AG04449 (cell line): Measurements from ENCODE around the gene ZNF182.
"Not testable (repeated sequence)": the region's sequence is repeated elsewhere in the genome, so short reads cannot be mapped to it uniquely, and the experiment has no call there.

Source experiments
- CTCF ChIA-PET: fragments of 350-600 bp; formaldehyde crosslinking; extraction: SDS; loops from one replicate; lab custom pipeline; 2021; ENCODE audit warnings: antibody characterized with exemption; lab: Yijun Ruan, JAX
- POLR2A ChIA-PET: fragments of 400-600, 350-600 bp; formaldehyde crosslinking; extraction: SDS; loops from one replicate; lab custom pipeline; 2020; ENCODE audit warnings: antibody characterized with exemption, inconsistent platforms; lab: Yijun Ruan, JAX
- DNase-seq: peaks from one replicate; pipeline ENCODE4 v3.0.0-alpha.2; 2010; ENCODE audit warnings: low read depth, low spot score
- H3K4me3 ChIP-seq: 2 replicates; pipeline ENCODE4 v1.5.1; 2011; ENCODE audit warnings: low read depth, mild to moderate bottlenecking, control low read depth, low read length
- CTCF ChIP-seq: IDR thresholded peaks from one replicate; pipeline ENCODE4 v1.5.1; 2011; ENCODE audit warnings: mild to moderate bottlenecking, moderate library complexity, low read length, control low read depth, inconsistent platforms; ENCODE audit not compliant: insufficient read depth; ENCODE audit errors: missing control alignments

Gene ZNF182

GRCh38 chrX:48003758-48004457 is at the start of gene ZNF182:
Gene ZNF182 (minus strand): TSS chrX:48003989. CDS start chrX:48002609, 1,380 bp downstream.
- peak; percentile 14 for DNase-seq
- TF ChIP-seq CTCF, result no peak
- POLR2A ChIA-PET, result no interaction called here
- CTCF ChIA-PET, result no interaction called here
- peak within 1 kb of the TSS; percentile 68 for H3K4me3 ChIP-seq

- DNase-seq, result no peak
- ChIA-PET POLR2A (no interaction called here), CTCF (no interaction called here)
- no peak for TF ChIP-seq CTCF
- no peak overlapping the region for H3K4me3 ChIP-seq
Measured at GRCh38 chrX:48046846-48047245, 43.1 kb upstream of the ZNF182 start.

GRCh38 chrX:48045410-48046311 is 41.9 kb upstream of the ZNF182 start:
- no peak overlapping the region for H3K4me3 ChIP-seq
- CTCF ChIA-PET, result no interaction called here
- POLR2A ChIA-PET, result no interaction called here
- TF ChIP-seq CTCF, result no peak
- DNase-seq, result no peak

- H3K4me3 ChIP-seq, result no peak overlapping the region
- ChIA-PET CTCF (interaction anchor here (1.9 kb wide), 1 partner anchor 15 kb away, joined by 11 read pairs; no protein-coding TSS in a partner anchor), POLR2A (no interaction called here)
- DNase-seq, result no peak
- TF ChIP-seq CTCF, result no peak
Measured at GRCh38 chrX:48043056-48043455, 39.3 kb upstream of the ZNF182 start.

GRCh38 chrX:48035891-48036290 is 32.1 kb upstream of the ZNF182 start:
- CTCF ChIA-PET, result interaction anchor here (1.2 kb wide), 1 partner anchor 9 kb away, joined by 5 read pairs; no protein-coding TSS in a partner anchor

GRCh38 chrX:48030641-48031173 is 26.9 kb upstream of the ZNF182 start:
- CTCF ChIA-PET, POLR2A ChIA-PET: not testable (repeated sequence)

More at GRCh38 chrX:48035891-48036290, 32.1 kb upstream of the ZNF182 start:
- TF ChIP-seq CTCF, result no peak
- POLR2A ChIA-PET, result no interaction called here
- no peak overlapping the region for H3K4me3 ChIP-seq
- DNase-seq, result no peak

More at GRCh38 chrX:48030641-48031173, 26.9 kb upstream of the ZNF182 start:
- DNase-seq, H3K4me3 ChIP-seq: not testable (repeated sequence)
